DND-41 (cell line): ENCODE data around the gene ZNF195.
"Not testable (repeated sequence)": the region's sequence is repeated elsewhere in the genome, so short reads cannot be mapped to it uniquely, and the experiment has no call there.

ENCODE experiments used
- CTCF ChIP-seq: IDR thresholded peaks from 2 replicates; pipeline ENCODE4 v1.5.1; 2012; ENCODE audit warnings: borderline replicate concordance, low read length, moderate library complexity, mild to moderate bottlenecking; ENCODE audit not compliant: poor library complexity, severe bottlenecking; ENCODE audit errors: extremely low read depth
- EZH2 ChIP-seq: IDR thresholded peaks from 3 replicates; pipeline ENCODE4 v1.6.1; 2012; ENCODE audit warnings: borderline replicate concordance, low read depth, mild to moderate bottlenecking, moderate library complexity, low read length, inconsistent platforms; ENCODE audit not compliant: severe bottlenecking

- not testable (repeated sequence) for TF ChIP-seq CTCF, EZH2
These were observed 40.5 kb upstream of the ZNF195 start for GRCh38 chr11:3419496-3419895.
